NCI-H1092 treated with DMSO at 0.1 percent for 48 hours (cell line): ENCODE data around the gene RNF20.
"Not testable (repeated sequence)": the region's sequence is repeated elsewhere in the genome, so short reads cannot be mapped to it uniquely, and the experiment has no call there.

Experiments used
- DNase-seq: peaks from one replicate; lab custom pipeline; 2025; lab: John Stamatoyannopoulos, UW

RNF20 gene

GRCh38 chr9:101587332-101588043, 53.8 kb downstream of the RNF20 start:
- DNase-seq, result no peak

GRCh38 chr9:101590074-101590473, 56.4 kb downstream of the RNF20 start:
- not testable (repeated sequence) for DNase-seq

- DNase-seq, result no peak
Measured at GRCh38 chr9:101590901-101591300, 57.2 kb downstream of the RNF20 start.

- DNase-seq, result no peak
Measured at GRCh38 chr9:101591787-101592446, 58.3 kb downstream of the RNF20 start.

- DNase-seq, result no peak
Measured at GRCh38 chr9:101592788-101593187, 59.1 kb downstream of the RNF20 start.

GRCh38 chr9:101593345-101593744, 59.7 kb downstream of the RNF20 start:
- DNase-seq, result no peak

GRCh38 chr9:101594796-101595195, 61.1 kb downstream of the RNF20 start, which contains the start of gene PPP3R2:
PPP3R2 (minus strand) TSS chr9:101594969; CDS start chr9:101594921, 48 bp downstream.
- no peak for DNase-seq

GRCh38 chr9:101601904-101602765, 68.5 kb downstream of the RNF20 start:
- peak; percentile 71 for DNase-seq

- no peak for DNase-seq
Measured at GRCh38 chr9:101604296-101604695, 70.6 kb downstream of the RNF20 start.

DNA sequence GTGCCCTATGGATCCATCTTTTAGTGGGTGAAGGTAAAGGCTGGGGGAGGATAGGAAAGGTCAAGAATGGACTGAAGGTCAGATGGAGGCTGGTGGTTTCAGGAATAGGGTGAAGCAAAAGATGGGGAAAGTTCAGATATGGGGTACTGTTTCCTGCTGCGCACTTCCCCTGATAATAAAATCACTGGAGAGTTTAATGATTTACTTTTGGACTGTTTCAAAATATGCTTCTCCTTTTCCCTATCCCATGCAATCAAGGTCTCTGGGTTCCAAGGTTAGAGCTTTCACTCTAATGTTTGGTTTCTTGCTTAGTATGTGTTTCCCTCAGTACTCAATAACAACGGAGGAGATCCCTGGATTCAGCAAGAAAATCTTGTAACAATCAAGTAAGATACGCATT, 71.9 kb downstream of the RNF20 start:
- no peak for DNase-seq
